ENCODE results near the gene SLCO1B3. TPM values are rescaled to one million over a fixed set of nuclear protein-coding genes. Genes with fewer than 3 reads are reported as not detected.

The SLCO1B3 gene
- total RNA-seq, 1 experiment from 2014 or later = 13.2 TPM

- DNase-seq (no peak), ATAC-seq (no peak)
- Histone ChIP-seq H4K20me1 (ENCODE audit: low read length) (peaks cover 10% of the 10 kb centered on the region; the same call in 1 of the 2 replicates), H3K36me3 (ENCODE audit: low read depth, low read length) (peaks cover 6% of the 10 kb centered on the region; the same call in 1 of the 2 replicates), H3F3A (ENCODE audit: low read length, unreplicated experiment) (no peaks in the 10 kb centered on the region), H3K4me3 (ENCODE audit: low read length) (no peak overlapping the region), H3K9me3 (ENCODE audit: low read length) (no peaks in the 10 kb centered on the region), H3K79me2 (ENCODE audit: low read length) (peaks cover 60% of the 10 kb centered on the region), H2AFZ (ENCODE audit: low read length) (no peak overlapping the region), H3K4me2 (ENCODE audit: low read length) (no peak overlapping the region), H3K9me2 (replicated peaks; ENCODE audit: low read length) (no peaks in the 10 kb centered on the region), H3K4me1 (ENCODE audit: insufficient read depth, low read length) (peaks cover 19% of the 10 kb centered on the region; the same call in 1 of the 2 replicates), H3K27ac (ENCODE audit: low read length) (no peak overlapping the region), H3K27me3 (ENCODE audit: low read length) (no peaks in the 10 kb centered on the region), H3K9ac (ENCODE audit: low read length) (no peak overlapping the region)
- intact Hi-C loops (cut with micrococcal nuclease) = no loop called here
- no peak for TF ChIP-seq EZH2 (IDR thresholded peaks at IDR 0.05; ENCODE audit: low read length, unreplicated experiment)
- TF ChIP-seq, protein P1, sequence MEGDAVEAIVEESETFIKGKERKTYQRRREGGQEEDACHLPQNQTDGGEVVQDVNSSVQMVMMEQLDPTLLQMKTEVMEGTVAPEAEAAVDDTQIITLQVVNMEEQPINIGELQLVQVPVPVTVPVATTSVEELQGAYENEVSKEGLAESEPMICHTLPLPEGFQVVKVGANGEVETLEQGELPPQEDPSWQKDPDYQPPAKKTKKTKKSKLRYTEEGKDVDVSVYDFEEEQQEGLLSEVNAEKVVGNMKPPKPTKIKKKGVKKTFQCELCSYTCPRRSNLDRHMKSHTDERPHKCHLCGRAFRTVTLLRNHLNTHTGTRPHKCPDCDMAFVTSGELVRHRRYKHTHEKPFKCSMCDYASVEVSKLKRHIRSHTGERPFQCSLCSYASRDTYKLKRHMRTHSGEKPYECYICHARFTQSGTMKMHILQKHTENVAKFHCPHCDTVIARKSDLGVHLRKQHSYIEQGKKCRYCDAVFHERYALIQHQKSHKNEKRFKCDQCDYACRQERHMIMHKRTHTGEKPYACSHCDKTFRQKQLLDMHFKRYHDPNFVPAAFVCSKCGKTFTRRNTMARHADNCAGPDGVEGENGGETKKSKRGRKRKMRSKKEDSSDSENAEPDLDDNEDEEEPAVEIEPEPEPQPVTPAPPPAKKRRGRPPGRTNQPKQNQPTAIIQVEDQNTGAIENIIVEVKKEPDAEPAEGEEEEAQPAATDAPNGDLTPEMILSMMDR (conservative IDR thresholded peaks at IDR 0.05; ENCODE audit: low read depth, low read length) = no peak
- TF ChIP-seq EZH2phosphoT487 (IDR thresholded peaks at IDR 0.05; ENCODE audit: borderline replicate concordance, low read length) = no peak
- no TSS peak for BruUV-seq (replicated peaks)
- ChIA-PET POLR2A (ENCODE audit: unreplicated experiment) (no interaction called here), CTCF (no interaction called here)
Measured at GRCh38 chr12:20815574-20815973, 5.1 kb downstream of the SLCO1B3 start.

DNA sequence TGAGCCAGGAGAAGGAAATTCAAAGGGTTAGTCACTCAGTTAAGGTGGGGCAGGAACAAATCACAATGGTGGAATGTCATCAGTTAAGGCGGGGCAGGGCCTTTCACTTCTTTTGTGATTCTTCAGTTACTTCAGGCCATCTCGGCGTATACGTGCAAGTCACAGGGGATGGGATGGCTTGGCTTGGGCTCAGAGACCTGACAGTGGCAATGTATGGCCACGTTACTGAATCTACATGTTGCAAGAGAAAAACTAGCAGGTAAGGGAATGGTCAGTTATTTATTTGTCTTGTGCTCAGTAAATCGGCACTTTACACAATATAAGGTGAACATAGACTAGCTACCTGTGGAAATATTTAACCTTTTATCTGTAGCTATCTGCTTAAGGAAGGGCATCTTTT, 11.9 kb downstream of the SLCO1B3 start:
- intact Hi-C loops (cut with micrococcal nuclease) = no loop called here
- no peaks in the 10 kb centered on the region for H4K20me1 ChIP-seq (ENCODE audit: low read length)
- no TSS peak for BruUV-seq (replicated peaks)
- H3K9me2 ChIP-seq (replicated peaks; ENCODE audit: low read length) = no peaks in the 10 kb centered on the region
- H3K79me2 ChIP-seq (ENCODE audit: low read length) = peaks cover 79% of the 10 kb centered on the region
- peak; percentile 80 for DNase-seq
- no peaks in the 10 kb centered on the region for H3F3A ChIP-seq (ENCODE audit: low read length, unreplicated experiment)
- peak overlapping the region; percentile 75 for H3K4me3 ChIP-seq (ENCODE audit: low read length)
- peak overlapping the region; percentile 82 for H3K27ac ChIP-seq (ENCODE audit: low read length)
- no peak overlapping the region for H2AFZ ChIP-seq (ENCODE audit: low read length)
- H3K9ac ChIP-seq (ENCODE audit: low read length) = peak overlapping the region; percentile 76
- H3K27me3 ChIP-seq (ENCODE audit: low read length) = no peaks in the 10 kb centered on the region
- CTCF ChIA-PET = no interaction called here
- TF ChIP-seq, protein P1 (conservative IDR thresholded peaks at IDR 0.05; ENCODE audit: low read depth, low read length) = no peak
- ATAC-seq = peak; percentile 62
- POLR2A ChIA-PET (ENCODE audit: unreplicated experiment) = no interaction called here
- H3K9me3 ChIP-seq (ENCODE audit: low read length) = no peaks in the 10 kb centered on the region
- no peaks in the 10 kb centered on the region; the same call in 1 of the 2 replicates for H3K36me3 ChIP-seq (ENCODE audit: low read depth, low read length)
- H3K4me1 ChIP-seq (ENCODE audit: insufficient read depth, low read length) = peaks cover 31% of the 10 kb centered on the region
- H3K4me2 ChIP-seq (ENCODE audit: low read length) = peak overlapping the region; percentile 93

DNA sequence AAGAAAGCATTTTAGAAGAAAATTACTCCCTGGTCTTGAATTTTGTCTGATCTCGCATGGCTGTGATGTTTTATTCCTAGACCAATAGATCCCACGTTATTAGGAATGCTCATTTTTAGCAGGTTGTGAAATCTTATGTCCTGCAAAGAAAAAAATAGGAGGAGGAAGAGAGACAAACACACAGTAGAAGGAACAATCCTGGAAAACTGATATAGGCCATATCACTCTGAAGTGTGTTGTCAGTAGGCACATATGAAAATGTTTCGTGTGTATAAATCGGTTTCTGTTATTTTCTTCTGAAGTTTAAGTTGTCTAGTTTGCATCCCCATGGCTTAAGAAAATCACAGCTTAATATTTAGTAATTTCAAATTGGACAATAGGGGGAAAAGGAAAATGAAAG, 12.4 kb downstream of the SLCO1B3 start:
- no peaks in the 10 kb centered on the region for H3K27me3 ChIP-seq (ENCODE audit: low read length)
- intact Hi-C loops (cut with micrococcal nuclease) = no loop called here
- H2AFZ ChIP-seq (ENCODE audit: low read length) = no peak overlapping the region
- peak overlapping the region; percentile 93 for H3K4me2 ChIP-seq (ENCODE audit: low read length)
- no peaks in the 10 kb centered on the region for H3K9me3 ChIP-seq (ENCODE audit: low read length)
- peak overlapping the region; percentile 75 for H3K4me3 ChIP-seq (ENCODE audit: low read length)
- H3K9ac ChIP-seq (ENCODE audit: low read length) = peak overlapping the region; percentile 76
- H3K36me3 ChIP-seq (ENCODE audit: low read depth, low read length) = no peaks in the 10 kb centered on the region; the same call in 1 of the 2 replicates
- BruUV-seq (replicated peaks) = TSS peak; percentile 86
- peak overlapping the region; percentile 82 for H3K27ac ChIP-seq (ENCODE audit: low read length)
- H3F3A ChIP-seq (ENCODE audit: low read length, unreplicated experiment) = no peaks in the 10 kb centered on the region
- TF ChIP-seq EZH2 (IDR thresholded peaks at IDR 0.05; ENCODE audit: low read length, unreplicated experiment) (no peak), EZH2phosphoT487 (IDR thresholded peaks at IDR 0.05; ENCODE audit: borderline replicate concordance, low read length) (no peak)
- TF ChIP-seq, protein P1 (conservative IDR thresholded peaks at IDR 0.05; ENCODE audit: low read depth, low read length) = no peak
- no peaks in the 10 kb centered on the region for H3K9me2 ChIP-seq (replicated peaks; ENCODE audit: low read length)
- H3K4me1 ChIP-seq (ENCODE audit: insufficient read depth, low read length) = peaks cover 36% of the 10 kb centered on the region
- ChIA-PET CTCF (no interaction called here), POLR2A (ENCODE audit: unreplicated experiment) (no interaction called here)
- ATAC-seq (peak; percentile 52), DNase-seq (no peak)
- no peaks in the 10 kb centered on the region for H4K20me1 ChIP-seq (ENCODE audit: low read length)
- H3K79me2 ChIP-seq (ENCODE audit: low read length) = peaks cover 84% of the 10 kb centered on the region

Measured in PC-3 (cell line).